NCI-H226 (cell line): ENCODE results near the gene PIK3AP1.

ENCODE experiments used
- DNase-seq: peaks from one replicate; pipeline ENCODE4 v3.0.0-alpha.2; 2015

PIK3AP1 gene

DNA sequence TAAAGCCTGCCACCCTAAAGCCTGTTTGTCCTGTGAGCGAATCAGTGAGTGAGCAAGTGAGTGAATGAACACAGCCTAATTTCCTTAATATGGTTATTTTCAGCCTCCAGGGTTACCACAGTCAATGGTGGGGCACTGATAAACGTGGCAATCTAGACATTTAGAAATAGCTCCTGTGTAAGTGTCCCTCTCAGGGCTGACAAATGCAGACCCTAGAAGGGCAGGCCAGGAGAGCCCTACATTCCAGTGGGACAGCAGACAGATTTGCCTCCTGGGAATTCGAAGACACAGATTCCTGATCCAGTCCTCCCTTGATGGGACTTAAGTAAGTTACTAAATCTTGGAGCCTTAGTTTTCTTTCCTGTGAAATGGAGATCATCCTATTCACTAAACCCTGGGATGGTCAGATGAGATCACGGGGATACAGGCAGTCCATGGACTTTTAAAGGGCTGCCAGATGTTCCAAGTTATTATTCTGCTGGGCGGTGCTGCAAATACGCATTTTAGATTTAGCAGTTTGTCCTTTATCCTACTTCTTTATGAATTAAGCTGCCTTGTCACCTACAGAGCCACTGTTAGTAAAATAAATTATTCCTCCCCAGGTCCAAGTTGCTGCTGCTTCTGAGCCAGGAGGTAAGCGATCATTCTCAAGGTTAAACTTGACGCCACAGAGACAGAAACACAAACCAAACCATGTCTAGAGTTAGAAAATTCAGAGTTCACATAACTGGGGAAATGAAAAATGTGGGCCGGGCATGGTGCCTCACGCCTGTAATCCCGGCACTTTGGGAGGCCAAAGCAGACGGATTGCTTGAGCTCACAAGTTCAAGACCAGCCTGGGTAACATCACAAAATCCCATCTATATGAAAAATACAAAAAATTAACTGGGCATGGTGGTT is 78.7 kb downstream of the PIK3AP1 start:
- DNase-seq: no peak

DNA sequence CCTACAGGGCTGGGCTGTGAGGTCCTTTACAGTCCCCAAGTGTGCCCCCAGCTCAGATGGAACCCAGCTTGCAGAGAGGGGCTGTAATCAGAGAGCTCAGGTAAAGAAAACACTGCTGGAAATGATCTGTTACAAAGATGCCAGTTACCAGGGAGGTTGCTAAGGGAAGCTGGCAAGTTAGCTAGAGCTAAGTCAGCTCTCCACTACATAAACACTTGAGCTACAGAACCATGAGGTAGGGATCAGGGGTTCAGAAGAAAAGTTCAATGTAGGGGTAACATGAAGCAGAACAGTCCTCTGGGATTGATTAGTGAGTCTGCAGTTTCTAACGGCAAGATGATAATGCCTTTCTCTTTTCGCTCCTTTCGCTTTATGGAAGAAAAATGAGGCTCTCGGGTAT is 80.4 kb downstream of the PIK3AP1 start:
- no peak for DNase-seq

DNA sequence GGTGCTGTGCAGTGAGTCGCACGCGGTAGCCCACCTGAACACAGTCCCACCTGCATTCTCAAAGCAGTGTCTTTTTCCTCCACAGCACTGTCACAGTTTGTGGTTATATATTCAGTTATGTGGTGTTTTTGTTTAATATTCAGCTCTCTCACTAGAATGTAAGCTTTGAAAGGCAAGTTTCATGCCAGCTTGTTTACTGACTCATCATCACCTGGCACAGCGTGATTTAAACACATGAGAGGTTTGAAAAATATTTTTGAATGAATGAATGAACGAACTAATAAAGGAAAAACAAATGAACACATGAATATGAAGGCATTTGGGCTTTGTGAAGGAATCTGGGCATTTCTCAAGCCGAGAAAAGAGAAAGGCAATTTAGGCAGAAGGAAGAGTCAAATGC is 81.6 kb downstream of the PIK3AP1 start:
- no peak for DNase-seq

DNA sequence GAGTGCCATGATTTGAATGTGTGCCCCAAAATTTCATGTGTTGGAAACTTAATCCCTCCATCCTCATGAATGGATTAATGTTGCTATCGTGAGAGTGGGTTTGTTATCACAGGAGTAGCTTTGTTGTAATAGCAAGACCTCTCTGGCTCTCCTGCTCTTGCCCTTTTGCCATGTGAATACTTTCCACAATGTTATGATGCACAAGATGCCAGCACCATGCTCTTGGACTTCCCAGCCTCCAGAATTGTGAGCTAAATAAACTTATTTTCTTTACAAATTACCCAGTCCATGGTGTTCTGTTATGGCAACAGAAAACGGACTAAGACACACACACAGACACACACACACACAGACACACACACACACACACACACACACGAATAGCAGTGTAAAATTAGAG is 82.2 kb downstream of the PIK3AP1 start:
- DNase-seq: no peak

DNA sequence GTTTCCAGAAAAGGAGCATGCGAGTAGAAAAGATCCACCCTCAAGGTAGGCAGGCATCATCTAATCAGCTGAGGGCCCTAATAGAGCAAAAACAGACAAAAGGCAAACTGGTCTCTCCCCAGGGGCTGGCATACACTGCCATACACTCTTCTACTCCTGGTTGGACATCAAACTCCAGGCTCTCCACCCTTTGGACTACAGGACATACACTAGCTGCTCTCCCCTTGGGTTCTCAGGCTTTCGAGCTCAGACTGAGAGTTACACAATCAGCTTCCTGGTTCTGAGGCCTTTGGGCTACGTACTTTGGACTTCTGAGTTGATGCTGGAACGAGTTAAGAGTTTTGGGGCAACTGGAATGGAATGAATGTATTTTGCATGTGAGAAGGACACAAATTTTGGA is 82.6 kb downstream of the PIK3AP1 start:
- no peak for DNase-seq

DNA sequence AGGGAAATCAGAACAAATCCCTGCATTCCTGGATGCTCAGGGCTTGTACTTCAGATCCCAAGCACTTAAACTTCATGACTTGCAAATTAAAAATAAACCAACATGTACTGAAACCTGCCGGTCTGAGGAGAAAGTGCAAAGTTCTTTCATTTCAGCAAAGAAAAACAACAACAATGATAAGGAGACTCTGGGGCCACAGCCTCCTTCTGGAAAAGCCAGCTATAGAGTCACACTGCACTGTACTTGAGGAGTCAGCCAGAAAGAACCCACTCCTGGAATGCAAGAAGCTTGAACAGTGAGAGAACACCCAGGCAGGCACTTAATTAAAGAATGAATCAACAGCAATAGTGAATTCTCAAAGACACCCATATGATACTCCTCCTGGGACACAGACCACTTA is 83.8 kb downstream of the PIK3AP1 start:
- DNase-seq: no peak

DNA sequence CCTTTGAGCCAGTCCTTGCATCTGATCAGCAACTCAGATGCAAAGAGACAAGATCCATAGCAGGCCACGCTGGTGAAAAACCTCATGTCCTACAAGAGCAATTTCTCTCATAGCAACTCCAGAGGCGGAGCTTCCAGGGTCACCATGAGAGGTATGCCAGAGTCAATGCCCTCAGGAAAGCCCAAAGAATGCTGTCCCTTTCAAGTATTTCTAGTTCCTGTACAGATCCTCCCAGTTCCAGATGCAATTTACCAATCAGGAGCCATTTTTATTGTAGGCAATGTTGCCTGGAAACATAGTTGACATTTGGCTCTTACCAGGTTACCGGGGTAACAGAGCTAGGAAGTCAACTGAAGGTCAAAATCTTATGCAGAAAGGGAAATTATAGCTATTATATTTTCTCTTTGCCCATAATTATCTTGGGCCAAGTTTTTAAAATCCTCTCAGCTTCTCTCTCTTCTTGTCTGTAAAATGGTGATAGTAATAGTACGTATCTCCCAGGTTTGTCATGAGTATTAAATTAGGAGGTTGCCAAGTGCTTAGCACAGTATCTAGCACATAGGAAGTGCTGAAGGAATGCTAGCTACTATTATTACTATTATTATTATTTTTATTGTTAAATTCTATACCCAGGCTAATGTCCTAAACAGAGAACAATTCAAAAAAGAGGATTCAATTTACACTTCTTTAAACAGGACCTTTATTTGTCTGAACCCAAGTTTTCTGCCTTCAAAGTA is 87.2 kb downstream of the PIK3AP1 start:
- no peak for DNase-seq

DNA sequence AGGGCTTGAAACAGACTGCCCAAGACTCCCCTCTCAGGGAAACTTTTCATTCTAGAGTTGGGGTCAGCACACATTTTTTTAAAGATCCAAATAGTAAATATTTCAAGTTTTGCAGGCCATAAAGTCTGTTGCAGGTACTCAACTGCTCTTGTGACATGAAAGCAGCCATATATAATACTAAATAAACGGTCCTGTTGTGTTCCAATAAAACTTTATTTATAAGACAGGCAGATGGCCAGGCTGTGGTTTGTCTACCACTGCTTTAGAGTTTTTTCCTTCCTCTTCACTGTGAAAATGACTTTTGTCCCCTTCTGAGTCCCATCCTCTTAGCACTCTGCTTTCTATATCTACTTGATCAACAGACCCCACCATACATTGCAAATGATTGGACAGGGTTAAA is 93.0 kb downstream of the PIK3AP1 start:
- DNase-seq: no peak

DNA sequence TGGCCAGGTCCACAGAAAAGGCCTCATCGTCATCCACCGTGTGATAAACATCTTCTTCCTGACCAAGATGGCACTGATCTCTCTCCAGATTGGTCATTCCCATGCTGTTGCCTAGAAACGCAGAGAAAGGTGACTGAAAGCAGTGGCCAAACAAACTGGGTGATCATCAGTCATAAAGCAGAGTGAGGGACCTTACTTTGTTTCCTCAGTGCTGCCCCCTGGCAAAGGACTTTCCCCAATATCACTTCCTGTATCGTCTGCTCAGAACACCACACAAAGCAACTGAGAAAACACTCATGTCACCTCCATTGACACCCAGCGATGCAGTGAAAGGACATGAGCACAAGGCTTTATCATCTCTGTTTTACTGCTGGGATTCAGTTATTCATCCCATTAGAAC is 93.5 kb downstream of the PIK3AP1 start:
- DNase-seq: no peak

DNA sequence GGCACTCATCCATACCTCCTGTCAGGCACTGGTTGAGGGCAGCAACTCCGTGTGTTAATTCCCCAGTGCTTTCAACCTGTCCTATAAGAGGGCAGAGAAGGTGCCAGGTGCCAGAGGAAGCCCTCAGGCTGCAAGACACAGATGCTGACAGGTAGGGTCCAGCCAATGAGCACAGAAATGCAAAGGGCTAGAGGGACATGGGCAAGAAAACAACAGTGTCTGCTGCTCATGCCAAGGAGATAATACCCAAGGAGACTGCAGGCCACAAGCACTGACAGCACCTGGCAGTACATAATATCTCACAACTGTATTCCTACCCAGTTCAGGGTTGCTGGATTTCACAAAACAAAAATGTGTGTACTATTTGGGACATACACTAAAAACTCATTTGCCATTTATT is 95.1 kb downstream of the PIK3AP1 start:
- DNase-seq: no peak

DNA sequence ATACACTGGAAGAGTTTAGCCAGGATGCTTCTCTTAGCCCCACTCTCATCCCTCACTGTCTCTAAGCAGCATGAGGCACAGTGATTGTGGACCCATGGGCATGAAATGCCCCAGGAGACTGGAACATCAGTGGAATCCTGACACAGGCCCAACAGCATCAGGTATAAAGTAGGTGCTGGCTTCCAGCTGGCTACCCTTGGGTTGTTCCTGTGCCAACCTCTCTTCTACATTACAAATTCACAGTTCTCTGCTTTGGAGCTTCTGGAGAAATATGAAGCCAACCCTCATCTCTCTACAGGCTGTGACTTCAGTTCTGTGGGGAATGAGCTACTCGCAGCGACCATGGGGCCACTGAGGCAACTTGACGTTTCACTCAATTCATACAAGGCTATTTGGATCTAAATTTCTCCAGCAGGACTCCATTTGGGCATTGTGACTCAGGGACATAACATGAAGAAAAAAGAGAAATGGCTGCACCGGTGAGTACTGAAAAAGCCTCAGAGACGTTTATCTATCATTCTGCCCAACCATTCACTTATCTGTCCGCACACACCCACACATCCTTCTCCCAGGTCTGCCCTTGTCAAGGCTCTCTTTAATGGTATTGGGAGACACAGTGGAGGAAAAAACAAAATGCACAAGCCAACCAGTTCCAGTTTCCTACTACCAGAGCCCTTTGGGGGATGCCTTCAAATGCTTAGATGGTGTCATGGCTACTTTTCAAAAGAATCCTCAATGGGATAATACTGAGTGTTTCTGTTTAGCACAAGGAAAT is 98.1 kb downstream of the PIK3AP1 start:
- no peak for DNase-seq

DNA sequence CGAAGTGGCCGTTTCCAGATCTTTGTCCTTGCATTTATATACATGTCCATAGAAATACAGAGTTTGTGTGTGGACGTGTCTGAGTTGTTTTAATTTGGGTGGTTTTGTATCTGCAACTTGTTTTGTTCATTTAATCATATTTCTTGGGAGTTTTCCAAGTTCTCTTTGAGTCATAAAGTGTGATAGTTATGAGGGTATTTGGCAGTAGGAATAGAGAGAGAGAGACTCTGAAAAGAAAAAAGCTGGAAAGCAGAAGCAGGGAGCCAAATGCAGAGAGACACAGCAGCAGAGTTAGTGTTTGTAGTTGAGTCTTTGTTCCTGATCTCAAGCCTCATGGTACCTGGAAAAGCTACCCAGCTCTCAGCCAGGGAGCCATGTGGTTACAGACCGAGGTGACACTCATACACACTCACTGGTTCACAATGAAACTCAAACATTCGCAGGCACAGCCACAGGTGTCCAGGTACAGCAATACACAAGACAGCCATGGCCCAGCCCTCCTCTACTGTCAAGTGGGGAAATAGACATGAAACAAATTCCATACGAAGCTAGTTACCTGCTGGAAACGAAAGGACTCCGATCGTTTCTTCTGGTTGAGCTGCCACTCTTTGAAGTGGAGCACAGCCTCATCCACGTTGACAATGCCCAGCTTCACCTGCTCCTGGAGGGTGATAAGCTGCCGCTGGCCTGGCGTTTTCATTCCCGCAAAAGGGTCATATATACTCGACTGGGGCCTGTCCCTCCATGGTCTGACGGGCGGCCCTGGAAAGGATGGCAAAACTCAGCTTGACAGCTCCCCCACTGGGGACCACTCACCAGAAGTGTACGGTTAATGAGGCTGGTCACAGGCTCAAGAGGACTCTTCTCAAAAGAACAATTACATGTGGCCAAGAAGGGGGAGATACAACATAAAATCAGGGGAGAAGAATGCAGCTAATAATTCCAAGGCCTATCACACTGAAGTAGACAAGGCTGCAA is 100.2 kb downstream of the PIK3AP1 start:
- DNase-seq: peak; percentile 8

DNA sequence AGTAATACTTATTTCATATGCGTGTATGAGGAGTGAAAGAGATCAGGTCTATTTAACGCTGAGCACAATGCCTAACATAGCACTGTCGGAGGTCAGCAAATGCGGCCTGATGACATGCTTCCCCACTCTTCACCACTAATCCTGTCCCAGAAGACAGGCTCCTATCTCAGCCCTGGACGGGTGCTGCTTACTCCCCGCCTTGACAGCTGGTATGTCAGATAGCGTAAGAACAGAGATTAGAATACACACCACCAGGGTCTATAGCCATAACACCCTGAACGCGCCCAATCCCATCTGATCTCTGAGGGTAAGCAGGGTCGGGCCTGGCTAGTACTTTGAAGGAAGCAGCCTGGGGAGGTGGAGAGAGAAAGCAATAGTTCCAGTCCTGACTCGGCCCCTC is 101.2 kb downstream of the PIK3AP1 start:
- no peak for DNase-seq

DNA sequence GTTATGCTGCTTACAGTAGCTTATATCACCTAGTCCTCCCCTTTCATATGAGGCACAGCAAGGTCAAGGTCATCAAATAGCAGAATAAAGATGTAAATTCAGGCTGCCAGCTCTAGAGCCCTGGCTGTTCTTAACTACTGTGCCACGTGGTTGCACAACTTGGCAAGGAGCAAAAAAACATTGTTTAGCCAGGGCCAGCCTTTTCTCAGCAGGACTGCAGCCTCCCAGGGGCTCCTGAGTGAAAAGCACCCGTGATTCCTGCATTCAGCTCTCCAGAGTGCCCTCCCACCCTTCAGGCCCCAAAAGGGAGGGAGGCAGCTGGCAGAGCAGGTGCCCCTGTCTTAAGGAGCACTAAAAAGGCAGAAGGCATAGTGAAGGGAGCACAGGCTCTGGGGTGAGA is 101.7 kb downstream of the PIK3AP1 start:
- peak; percentile 21 for DNase-seq

DNA sequence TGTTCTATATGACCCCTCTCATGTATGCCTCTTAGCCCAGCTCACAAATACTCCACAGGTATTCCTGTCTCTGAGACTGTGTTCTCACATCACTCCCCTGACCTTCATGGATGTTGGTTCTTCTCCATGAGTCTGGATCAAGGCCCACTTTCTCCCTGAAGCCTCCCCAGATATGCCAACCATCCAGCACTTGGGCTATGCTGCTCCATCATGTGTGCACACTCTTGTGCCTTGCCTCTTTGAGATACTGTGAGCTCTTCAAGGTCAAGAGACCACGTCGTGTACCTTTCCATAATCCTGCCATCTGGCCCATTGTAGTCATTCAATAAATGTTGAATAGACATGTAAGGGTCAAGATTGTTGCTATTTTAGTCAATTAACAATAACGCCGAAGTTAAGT is 103.4 kb downstream of the PIK3AP1 start:
- DNase-seq: no peak

DNA sequence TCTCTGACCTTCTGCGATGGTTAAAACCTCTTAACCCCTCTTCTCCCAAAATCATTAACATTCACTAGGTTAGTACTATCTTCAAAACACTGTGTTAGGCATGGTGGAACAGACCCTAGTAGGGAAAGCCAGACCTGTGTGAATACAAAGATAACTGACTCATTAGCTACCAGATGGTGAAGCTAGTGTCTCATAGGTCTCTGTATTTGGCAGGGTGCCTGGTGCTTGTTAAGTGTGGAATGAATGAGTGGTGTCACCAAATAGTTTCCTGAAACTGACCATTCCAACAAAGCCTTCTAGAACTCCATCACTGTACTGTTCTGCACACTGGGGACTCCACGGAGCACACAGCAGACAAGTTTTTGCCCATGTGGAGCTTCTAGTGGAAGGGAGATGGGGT is 105.8 kb downstream of the PIK3AP1 start:
- DNase-seq: peak; percentile 48

DNA sequence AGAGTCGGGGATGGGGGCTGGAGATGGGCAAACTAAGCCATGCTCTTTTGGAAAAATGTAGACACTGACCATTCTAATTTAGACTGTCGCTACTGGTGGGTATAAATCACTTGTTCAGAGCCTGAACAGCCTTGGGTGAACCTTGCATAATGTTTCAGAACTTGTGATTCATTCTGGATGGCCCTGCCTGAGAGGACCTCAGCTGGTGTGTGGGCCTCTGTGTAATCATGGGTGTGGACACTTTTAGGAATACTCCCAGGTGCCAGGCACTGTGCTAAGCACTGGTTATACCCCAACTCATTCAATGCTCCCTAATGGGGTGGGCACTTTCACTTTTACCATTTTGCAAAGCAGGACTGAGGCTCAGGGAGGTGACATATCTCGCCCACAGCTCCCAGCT is 106.7 kb downstream of the PIK3AP1 start:
- no peak for DNase-seq

DNA sequence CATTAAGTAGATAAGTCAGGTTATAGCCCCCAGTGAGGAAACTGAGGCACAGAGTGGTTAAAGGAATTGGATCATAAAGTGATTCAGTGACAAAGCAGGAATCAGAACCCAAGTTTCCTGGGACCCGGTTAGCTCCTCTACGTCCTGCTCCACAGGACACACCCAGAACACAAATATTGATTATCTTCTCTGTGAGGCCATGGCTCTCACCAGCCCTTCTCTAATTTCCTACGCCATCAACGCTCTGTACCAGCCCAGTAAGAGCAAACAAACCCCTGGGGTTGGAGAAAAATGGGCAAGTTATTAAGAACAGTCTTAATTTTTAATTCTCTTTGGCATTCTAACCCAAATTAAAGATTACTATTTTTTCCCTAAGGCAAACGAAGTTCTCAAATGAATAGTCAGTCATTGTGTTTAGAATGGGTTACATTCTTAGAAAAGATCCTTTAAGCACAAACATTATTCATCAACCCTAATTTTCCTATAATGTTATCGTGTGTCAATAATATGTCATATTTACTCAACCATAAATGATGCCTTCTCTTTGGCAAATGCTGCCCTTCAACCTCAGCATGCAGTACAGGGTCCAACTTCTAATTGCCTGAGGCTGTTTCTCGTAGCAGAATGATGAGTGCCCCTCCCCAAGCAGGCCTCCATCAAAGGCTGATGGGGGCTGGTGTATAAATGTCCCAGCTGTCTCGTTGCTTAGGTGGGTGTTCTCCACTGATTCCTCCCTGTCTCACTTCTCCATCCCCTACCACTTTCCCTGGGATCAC is 108.1 kb downstream of the PIK3AP1 start:
- no peak for DNase-seq

DNA sequence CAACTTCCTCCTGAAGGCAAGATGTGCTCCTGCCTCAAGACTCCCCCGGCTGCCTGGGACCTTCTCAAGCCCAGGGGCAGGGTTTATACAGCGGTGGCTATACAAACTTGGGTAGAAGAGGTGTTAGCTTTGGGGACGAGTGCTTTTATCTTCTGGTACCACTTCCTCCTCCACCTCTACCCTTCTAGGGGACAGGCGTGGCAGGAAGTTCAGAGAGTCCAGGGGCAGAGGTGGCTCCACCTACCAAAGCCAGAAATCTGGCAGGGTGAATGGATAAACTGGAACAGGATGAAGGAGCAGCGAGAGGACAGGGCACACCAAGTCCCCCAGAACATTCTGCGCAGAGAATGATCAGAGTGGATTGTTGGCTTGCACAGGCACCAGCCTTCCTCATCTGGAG is 109.5 kb downstream of the PIK3AP1 start:
- no peak for DNase-seq

DNA sequence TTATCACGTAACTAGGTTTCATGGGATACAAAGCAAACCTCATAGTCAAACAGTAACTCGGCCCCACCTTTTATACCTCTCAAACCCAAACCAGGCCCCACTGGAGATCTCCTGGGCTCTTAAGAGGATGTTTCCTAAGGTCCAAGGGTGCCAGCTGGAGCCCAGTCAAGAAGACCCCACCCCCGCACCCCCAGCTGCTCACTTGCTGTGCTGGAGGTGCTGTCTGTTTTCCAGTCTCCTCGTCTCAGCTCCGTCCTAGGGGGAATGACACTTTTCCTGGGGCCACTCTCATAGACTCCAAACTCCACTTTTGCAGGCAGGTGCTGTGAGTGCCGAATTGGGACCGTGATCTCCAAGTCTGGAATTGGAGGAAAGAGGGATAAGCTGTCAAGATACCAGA is 110.8 kb downstream of the PIK3AP1 start:
- DNase-seq: no peak

DNA sequence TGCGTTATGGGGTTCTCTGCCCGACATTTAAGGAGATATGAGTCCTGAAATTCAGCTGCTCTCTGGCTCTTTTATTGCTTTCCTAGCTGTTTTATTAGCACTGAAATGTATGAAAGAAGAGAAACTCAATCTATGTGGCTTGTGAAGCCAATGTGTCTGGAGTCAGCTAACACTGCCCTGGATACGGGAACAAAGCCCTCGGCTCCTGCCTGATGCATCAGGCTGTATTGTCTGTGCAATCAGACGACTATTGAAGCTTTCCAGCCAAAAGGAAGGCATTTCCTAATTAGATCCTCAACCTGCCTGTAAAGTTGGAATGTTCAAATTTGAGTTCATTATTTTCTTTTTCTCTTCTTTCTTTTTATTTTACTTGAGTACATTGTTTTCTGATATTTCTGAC is 111.5 kb downstream of the PIK3AP1 start:
- no peak for DNase-seq

DNA sequence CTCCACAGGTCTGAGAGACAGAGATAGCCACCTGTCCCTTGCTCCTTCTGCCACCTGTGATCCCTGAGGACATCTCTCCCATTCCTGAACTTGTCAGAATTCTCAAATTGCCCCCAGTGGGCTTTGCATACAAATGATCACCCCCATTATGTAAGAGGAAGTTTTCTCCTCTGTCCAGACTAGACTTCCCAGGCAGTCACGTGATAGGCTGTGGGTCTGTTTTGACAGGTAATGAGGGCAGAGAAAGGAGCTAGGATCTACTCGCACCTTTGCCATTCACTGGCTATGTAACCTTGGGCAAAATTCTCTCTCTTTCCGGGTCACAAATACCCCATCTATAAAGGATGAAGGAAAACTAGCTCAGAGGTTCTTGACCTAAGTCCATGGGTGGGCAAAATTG is 112.1 kb downstream of the PIK3AP1 start:
- DNase-seq: no peak
